OCI-LY7 (cell line): ENCODE data around the gene RARB.

Experiments
- CTCF ChIP-seq: fragments of 200-600 bp; sonication (generic); conservative IDR thresholded peaks from 2 replicates; pipeline ENCODE4 v1.5.1; 2014; ENCODE audit warnings: mild to moderate bottlenecking, antibody characterized with exemption, low read length, moderate library complexity, mixed read lengths
- EZH2phosphoT487 ChIP-seq: fragments of 200-600 bp; sonication (generic); IDR thresholded peaks from 2 replicates; pipeline ENCODE4 v1.6.1; 2018; ENCODE audit warnings: low read depth, borderline replicate concordance, mild to moderate bottlenecking, mixed run types, antibody characterized with exemption, low read length, moderate library complexity, mixed read lengths

- TF ChIP-seq CTCF (no peak), EZH2phosphoT487 (no peak)
These were observed 511 bp upstream of the RARB start for GRCh38 chr3:25427563-25427941.
